ENCODE results near the gene PDE4D.

GRCh38 chr5:59621477-59621876 lies 272.0 kb downstream of the PDE4D start:
- TF ChIP-seq CTCF (conservative IDR thresholded peaks at IDR 0.05; ENCODE audit: low read depth, low read length) (no peak), USF2 (IDR thresholded peaks at IDR 0.05; ENCODE audit: low read depth, low read length) (no peak), BHLHE40 (IDR thresholded peaks at IDR 0.05; ENCODE audit: low read depth, low read length) (no peak)

Measured in IMR-90 (cell line).